ENCODE measurements around the gene SASH1.
"Not testable (repeated sequence)": the region's sequence is repeated elsewhere in the genome, so short reads cannot be mapped to it uniquely, and the experiment has no call there.

Gene SASH1

DNA sequence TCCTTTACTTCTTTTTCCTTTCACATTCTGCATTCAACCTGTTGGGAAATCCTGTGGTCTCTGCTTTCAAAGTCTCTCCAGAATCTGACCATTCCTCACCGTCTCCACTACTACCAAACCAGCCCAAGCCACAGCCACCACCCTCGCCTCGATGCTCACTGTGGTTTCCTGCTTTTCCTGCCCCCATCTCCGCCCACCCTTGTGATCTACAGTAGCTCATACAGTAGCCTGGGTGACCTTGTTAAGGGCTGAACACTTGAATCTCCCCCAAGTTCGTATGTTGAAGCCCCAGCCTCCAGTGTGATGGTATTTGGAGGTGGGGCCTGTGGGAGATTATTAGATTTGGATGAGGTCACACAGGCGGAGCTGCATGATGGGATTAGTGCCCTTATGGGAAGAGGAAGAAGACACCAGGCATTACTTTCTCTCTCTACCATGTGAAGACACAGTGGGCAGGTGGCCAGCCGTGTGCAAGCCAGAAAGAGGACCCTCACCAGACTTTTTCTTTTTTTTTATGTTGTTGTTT, 215.2 kb downstream of the SASH1 start:
- no peak for DNase-seq (ENCODE audit: low read depth)

DNA sequence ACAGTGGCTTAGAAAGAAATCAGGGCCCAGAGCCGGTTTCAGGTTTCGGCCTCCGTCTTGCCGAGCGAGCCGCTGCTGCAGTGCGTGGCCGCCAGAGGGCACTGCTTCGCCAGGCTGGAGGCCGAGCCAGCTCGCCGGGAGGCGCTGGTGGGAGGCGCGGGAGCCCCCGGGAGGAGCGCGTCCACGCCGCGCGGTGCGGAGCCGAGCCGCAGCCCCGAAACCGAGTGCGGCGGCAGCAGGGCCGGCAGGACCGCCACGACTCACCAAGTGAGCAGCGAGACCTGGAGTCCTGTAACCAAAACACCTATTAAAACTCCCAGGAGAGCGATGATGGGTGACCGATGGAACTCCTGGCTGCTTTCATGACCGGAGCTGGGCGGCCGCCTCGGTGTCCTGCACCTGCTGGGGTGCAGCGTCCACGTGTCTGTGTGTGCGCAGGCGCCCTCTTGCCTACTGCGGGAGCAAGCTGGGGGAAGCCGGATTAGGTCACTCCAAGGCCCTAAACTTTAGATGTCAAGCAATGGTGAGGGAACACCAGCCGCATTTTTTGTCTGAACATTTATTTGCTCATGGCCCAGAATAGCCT, 217.3 kb downstream of the SASH1 start:
- DNase-seq (ENCODE audit: low read depth) = peak; percentile 31

DNA sequence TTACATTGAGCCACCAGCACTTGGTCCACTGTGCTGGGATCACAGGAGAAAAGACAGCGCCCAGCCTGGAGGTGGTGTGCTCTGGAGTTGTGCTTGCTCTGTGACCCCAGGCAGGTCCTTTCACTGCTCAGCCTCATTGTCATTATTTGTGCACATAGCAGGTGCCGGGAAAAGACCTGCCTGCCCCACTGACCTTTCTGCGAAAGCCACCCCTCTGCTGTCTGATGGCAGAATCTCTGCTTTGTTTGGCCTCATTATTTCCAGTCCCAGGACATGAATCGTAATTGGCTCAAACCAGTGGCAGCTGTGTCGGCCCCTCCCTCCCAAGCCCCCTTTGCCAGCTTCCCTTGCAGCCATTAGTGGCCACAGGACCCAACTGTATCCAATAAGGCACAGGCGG, 219.0 kb downstream of the SASH1 start:
- DNase-seq (ENCODE audit: low read depth) = no peak

DNA sequence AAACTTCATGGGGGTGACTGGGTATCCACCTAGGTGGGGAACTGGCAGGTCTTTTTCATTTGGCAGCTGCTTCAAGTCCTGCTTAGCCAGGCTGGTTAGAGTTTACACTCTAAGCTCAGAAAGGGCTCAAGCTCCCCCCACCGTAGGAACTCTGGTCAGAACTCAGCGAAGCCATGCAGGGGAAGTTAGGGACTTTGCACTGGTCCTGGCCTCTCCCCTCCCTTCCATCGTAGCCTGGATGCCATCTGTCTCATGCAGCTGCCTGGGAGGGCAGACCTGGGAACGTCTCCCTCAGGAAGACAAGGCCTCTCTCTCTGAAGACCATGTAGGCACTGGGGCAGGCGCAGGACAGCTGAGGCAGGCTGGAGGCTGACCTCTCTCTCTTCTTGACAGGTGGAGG, 220.4 kb downstream of the SASH1 start:
- DNase-seq (ENCODE audit: low read depth) = no peak

DNA sequence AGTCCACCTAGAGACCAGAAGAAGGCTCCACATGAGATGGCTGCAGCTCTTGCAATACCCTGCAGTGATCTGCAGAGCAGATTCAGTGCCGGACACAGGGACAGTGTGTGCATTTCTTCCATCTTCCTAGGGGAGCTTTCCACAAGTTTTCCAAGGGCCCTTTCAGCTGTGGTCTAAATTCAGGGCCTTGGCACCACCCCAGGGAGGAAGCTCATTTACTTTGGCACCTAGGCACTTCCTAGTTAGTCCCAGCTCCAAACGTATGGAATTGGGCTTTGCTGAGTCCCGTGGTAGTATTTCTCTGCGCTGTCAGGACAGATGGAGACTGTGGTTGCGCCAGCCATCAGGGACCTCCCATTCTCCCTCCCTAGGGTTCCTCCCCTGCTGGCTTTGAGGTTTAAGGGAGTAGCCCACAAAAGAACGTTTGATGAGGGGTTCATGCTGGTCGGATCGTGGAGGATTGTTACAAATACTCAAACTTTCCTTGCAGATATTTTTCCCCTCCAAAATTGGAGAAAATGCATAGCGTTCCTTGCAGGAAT, 221.9 kb downstream of the SASH1 start:
- DNase-seq (ENCODE audit: low read depth) = no peak

DNA sequence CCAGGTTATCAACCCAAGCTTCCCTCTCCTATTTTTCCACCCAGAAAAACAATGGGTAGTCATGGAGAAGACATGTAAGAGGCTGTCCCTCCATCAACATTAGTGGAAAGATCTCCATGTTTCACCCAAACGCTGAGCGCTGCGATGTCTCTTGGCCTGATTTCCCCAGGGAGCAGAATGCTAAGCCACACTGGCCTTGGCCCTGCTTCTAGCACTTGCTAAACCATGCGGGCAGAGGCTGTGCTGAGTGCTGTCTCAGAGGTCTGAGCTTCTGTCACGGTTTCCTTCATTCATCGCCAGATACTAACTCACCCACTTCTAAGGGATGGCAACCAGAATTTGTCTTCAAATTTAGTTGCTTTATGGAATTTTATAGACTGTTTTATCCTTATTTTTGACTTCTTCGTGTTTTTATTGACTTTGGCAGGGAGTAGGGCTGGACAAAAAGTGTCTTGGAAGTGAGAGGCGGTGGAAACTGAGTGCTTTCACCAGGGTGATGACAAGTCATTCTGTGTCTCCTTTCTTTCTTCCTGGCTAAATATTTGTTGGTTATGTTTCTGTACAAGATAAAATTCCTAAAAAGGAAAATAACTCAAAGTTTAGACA, 222.8 kb downstream of the SASH1 start:
- DNase-seq (ENCODE audit: low read depth) = no peak

DNA sequence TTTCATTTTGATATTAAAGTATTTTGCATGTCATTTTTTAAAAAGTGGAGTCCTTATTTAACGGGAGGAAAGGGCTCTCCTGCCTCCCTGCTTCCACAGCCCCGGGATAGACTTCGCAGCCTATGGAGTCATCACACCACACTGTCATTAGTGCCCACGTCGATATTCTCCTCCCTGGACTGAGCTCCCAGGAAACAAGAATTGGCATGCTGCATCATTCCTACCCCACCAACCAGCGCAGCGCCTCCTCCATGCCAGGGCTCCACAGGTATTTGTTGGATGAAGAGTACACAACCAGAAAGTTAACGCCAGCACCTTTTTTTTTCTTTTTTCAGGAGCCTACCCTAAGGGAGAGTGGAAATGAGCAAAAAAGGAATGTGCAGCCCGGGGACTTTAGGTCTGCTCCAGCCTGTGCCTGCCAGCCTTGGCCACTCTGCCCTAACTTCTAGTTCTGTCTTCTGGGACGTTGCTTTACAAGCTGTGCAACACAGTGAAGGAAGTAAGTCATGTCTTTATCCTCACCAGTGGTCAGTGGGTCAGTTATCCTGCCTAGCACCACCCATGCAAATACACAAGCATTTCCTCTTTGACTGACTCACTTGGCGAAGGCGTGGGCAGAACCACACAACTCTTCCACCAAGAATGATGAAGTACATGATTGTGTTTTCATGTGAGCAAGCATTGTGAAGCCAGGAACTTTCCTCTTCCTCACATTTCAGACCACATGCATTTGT, 223.5 kb downstream of the SASH1 start:
- peak; percentile 69 for DNase-seq (ENCODE audit: low read depth)

DNA sequence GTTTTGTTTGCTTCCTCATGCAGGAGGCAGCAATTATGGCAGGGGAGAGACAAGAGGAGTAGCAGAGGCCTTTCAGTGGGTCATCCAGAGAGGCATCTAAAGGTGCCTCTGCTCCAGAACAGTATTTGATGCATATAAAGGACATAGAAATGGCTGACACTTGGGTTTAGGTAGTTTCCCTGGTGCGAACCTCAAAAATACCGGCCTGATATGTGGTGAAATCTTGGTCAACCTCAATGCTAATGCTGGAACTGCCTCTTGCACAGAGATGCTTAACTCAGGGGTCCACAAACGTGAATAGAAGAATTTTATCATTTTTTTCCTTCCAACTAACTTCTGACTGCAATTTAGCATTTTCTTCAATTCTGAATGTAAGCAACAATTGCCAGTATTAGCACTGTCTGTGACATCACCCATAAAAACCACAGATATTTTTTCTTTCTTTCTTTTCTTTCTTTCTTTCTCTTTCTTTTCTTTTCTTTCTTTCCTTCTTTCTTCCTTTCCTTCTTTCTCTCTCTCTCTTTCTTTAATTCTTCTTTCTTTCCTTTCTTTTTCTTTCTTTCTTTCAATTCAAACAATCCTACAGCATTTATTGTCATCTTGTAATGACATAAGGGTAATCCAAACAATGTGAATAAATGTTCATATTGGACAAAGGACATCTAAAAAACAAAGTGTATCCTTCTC, 224.2 kb downstream of the SASH1 start:
- no peak for DNase-seq (ENCODE audit: low read depth)

DNA sequence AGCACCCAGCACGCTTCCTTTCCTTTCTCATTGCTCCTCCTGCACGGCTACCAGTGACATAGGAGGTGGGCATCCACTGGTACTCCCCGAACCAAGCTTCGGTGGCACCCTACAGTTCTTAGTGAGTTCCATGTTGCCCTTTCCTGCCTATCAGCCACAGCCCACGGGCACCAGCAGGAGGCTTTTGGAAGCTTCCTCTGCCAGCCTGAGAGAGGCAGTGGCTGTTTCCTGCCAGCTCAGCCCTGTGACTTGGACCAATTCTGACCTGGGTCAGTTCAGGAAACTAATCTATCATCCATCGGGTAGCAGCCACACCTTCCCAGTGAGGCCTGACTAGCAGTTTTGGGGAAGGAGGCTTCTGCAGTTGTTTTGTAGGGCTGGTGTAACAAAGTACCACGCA, 227.8 kb downstream of the SASH1 start:
- no peak for DNase-seq (ENCODE audit: low read depth)

DNA sequence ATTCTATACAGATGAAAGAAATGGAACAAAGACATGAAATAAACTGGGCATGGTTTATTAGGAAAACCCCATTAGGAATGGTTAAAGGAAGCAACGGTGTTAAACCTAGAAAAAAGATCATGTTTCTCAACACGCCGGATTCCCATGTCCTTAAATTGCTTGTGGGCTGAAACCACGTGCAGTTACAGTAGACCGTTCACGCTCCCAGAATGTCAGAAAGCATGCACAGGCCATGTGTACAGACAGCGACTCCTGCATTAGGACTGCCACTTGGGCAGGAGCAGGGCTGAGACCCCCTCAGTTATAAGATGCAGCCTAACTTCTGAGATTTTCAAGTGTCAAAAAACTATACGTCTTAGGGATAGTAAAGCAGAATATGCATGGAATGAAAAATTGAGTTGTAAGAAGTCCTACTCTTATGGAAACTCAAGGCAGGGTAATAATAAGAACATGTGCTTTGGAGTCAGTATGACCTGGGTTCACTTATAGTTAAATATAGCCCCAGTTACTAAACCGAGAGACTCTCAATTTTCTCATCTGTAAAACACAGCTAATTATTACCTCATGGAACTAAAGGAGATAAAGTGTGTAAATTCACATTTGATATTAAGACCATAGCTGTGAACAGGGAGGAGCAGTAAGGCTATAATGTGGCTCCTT, 230.2 kb downstream of the SASH1 start:
- no peak for DNase-seq (ENCODE audit: low read depth)

DNA sequence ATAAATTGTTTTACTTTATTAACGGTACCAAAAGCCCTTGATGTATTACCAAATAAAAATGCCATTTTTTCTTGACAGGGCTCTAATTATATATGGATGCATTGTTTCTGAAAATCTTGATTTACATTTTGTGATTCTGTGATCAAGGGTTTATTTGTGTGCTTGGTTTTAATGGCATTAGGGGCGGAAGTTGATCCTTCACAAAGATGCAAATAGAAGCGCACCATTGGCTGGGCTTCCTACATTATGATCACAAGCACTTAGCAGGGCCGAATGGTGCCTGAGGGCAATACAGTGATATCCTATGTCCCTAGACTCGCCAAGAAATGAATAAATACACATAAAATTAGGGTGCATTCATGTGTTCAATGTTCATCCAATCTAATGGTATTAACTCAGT, 231.3 kb downstream of the SASH1 start:
- no peak for DNase-seq (ENCODE audit: low read depth)

DNA sequence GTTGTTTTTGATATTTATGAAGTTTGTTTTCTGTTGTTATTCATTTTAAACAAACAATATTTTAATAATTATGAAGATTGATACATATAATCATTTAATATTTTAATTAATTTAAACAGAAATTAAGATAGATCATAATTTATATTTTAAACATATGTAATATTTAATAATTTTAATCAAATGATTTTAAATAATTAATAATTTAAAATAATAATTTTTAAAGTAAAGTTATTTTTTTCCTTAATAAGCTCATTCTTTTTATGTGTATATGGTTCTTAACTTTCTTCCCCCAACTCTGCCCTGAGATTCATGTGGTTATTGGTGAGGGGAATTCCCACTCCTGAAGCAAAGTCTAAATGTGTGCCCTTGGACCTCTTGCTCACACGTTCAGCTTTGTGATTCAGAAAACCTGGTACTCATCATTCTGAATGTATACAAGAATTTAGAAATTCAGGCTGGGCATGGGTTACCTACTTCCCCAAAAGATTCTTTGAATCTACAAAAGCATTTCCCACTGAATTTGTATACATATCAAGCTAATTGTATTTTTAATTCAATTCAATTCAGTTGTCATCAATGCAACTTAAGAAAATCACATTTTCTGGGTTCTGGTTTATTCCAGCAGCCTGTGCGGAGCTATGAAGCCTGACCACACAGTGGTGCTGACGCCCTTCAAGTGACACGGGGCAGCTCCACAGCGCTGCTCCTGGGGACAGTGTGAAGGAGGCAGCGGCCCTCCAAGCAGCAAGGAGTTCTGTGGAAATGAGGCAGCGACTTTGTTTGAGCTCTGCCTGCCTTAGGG, 235.2 kb downstream of the SASH1 start:
- DNase-seq (ENCODE audit: low read depth) = no peak

DNA sequence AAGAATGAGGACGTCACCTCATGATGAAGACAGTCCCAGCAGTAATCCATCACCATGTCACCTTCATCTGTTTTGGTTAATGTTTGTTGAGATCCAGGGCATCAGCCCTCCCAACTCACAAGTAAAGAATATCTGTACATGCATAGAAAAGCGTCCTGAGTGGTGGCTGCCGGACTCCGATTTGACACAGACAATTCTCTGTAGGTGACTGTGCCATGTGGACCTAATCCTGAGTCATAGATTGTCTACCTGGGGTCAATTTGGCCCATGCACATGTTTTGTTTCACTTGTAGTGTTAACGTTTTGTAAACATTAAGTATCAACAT, 235.8 kb downstream of the SASH1 start:
- no peak for DNase-seq (ENCODE audit: low read depth)

DNA sequence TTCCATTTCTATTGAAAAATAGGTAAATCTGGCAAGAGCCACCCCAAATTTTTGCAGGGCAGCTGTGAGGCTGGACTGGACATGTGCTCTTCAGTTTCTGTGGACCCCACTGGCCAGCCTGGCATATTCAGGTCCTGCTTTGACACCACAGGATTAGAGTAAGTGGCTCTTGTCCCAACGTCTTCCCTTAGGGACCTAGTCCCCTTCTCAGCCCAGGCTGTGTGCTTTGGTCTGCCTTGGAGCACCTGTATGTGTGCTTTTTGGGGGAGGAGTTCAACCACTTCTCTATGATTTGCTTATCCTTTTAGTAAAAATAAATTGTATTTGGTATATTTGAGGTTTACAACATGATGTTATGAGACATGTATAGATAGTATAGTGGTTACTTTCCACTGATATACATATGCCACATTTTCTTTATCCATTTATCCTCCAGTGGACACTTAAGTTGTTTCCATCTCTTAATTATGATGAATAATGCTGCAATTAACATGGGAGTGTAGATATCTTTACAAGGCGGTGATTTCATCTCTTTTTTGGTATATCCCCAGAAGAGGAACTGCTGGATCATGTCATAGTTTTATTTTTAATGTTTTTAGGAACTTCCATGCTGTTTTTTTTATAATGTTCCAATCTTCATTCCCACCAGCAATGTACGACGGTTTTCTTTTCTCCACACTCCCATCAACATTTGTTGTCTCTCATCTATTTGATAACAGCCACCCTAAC, 236.4 kb downstream of the SASH1 start:
- no peak for DNase-seq (ENCODE audit: low read depth)

DNA sequence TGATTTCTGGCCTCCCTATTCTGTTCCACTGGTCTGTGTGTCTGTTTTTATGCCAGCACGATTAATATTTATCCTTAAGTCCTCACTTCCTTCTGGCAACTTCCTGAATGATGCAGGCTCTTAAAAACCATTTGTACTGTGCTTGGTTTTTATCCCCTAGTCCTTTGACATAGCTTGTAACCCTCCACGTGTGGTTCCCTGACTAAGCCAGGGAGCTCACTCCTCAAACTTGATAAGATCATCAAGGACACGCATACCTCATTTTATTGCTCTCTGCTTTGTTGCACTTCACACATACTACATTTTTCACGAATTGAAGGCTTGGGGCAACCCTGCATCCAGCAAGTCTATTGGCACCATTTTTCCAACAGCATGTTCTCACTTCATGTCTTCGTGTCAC, 237.8 kb downstream of the SASH1 start:
- no peak for DNase-seq (ENCODE audit: low read depth)

DNA sequence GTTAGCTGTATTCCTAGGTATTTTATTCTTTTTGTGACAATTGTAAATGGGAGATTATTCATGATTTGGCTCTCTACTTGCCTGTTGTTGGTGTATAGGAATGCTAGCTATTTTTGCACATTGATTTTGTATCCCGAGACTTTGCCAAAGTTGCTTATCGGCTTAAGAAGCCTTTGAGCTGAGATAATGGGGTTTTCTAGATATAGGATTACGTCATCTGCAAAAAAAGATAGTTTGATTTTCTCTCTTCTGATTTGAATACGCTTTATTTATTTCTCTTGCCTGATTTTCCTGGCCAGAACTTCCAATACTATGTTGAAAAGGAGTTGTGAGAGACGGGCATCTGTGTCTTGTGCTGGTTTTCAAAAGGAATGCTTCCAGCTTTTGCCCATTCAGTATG, 241.0 kb downstream of the SASH1 start:
- DNase-seq (ENCODE audit: low read depth) = no peak

DNA sequence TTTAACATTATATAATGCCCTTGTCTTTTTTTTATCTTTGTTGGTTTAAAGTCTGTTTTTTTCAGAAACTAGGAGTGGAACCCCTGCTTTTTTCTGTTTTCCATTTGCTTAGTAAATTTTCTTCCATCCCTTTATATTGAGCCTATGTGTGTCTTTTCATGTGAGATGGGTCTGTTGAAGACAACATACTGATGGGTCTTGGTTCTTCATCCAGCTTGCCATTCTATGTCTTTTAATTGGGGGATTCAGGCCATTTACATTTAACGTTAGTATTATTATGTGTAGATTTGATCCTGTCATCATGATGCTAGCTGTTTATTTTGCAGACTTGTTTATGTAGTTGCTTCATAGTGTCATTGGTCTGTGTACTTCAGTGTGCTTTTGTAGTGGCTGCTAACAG, 243.0 kb downstream of the SASH1 start:
- not testable (repeated sequence) for DNase-seq (ENCODE audit: low read depth)

DNA sequence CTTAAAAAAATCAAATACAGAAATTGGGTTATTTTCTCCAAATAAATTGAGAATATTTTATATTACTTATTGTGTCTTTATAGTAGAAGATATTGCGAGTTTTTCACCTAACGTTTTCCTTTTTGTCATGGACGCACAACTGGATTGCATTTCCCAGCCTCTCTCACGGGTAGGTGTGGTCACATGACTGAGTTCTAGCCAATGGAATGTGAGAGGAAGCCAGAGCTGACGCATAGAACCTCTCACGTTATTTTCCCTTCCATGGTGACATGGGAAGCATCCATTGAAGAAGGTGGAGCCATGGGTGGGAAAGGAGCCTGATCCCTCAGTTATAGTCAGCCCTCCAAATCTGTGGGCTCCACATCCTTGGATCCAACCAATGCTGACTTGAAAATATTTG, 248.2 kb downstream of the SASH1 start:
- DNase-seq (ENCODE audit: low read depth) = no peak

DNA sequence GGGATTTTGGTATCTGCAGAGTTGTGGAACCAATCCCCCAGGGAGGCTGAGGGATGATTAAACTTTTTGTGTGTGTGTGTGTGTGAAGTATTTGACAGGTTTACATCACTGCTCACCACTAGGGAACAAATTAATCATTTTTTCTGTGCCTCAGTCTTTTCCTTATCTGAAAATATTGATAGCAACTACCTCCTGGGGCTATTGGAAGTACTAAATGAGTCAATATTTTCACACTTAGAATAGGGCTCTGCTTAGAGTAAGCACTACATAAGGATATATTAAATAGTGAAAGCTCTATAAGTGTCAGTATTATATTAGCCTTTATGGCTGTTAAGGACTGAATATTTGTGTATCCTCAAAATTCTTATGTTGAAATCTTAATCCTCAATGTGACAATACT, 249.0 kb downstream of the SASH1 start:
- no peak for DNase-seq (ENCODE audit: low read depth)

DNA sequence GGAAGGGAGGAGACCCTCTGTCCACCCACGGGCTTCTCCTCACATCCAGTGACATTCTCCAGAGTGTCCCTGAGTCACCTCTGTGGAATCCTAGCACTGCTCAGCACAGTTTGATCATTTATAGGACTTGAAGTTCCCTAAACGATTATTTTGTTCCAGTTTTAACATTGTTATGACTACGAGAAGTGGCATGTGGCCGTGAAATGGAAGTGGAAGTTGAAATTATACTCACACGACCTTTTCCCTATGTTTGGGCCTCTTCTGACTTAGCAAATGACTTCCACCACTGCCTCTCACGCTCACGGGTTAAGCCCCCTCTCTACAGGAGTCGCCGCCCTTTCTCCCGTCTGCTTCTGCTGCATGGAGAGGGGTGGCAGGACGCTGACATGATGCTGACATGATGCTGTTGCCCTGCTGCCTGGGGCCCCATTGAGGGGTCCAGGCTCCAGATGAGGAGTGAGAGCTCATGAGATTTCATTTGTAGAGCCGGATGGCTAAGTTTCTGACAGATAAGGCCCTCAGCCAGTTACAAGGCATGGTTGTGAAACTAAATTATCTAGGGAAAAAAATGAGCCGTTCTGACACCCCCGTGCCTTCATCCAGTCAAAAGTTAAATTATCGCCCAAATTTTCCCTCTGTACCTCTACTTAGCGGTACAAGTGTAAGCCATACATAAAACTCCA, 250.6 kb downstream of the SASH1 start:
- peak; percentile 40 for DNase-seq (ENCODE audit: low read depth)

Measured in HS-27A (cell line).